GM21576 (cell line): ENCODE data around the gene HOXD1.

ENCODE experiments used
- ATAC-seq: cut with Tn5 transposase; IDR thresholded peaks from one replicate; pipeline ENCODE4 v1.9.1; 2021; ENCODE audit warnings: mild to moderate bottlenecking, moderate library complexity; ENCODE audit not compliant: unreplicated experiment

Gene HOXD1

DNA sequence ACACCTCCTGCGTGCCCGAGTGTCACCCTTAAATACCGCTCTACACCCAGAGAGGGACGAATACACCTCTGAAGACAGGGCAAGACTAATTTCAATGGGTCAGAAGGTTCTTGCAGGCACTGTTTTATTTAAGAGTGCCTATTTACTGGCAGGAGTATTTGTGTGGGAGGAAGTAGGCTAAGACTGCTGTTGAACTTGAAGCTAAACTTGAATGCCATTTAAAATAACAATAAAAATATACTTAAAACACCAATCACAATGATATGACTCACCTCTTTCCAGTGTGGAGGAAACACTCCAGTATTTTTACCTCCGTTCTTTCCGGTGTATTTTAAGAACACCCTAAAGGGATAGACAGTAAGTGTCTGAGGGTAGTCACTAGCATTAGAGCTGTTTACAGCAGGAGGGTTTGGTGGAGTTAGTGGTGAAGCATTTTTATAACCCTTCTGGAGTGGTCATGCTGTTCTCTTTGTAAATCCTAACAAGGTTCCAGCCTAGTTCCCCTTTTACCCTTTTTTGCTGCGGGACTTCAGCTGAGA lies 9.6 kb upstream of the HOXD1 start:
- no peak for ATAC-seq

DNA sequence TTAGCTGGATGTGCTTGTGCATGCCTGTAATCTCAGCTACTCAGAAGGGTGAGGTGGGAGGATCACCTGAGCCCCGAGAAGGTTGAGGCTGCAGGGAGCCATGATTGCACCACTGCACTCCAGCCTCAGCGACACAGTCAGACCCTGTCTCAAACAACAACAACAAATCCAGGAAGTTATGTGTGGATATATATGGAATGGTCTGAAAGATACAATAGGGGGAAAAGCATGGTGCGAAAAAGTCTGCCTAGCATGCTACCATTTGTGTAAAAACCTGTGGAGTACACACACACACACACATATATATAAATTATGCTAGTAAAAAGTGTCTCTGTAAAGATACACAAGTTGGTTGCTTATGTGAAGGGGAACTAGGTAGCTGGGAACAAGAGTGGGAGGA lies 6.9 kb upstream of the HOXD1 start:
- no peak for ATAC-seq

DNA sequence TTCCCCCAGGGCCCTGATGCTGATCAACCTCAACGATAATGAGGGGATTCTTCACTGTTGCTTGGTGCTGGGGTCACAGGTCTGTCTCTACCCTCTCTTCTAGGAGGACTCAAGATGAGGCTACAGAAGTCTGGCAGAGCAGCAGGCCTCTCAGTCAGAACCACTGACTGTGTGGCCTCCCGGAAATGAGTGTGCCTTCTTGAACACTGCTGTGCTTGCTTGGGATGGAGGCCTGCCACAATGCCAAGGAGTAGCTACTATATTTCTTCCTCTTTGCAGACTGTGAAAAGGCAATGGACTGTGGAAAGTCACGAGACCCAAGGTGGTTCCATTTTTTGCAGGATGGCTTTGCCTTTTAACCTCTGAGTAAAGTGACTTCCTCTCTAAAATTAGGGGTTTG lies 5.8 kb upstream of the HOXD1 start:
- ATAC-seq, result no peak

DNA sequence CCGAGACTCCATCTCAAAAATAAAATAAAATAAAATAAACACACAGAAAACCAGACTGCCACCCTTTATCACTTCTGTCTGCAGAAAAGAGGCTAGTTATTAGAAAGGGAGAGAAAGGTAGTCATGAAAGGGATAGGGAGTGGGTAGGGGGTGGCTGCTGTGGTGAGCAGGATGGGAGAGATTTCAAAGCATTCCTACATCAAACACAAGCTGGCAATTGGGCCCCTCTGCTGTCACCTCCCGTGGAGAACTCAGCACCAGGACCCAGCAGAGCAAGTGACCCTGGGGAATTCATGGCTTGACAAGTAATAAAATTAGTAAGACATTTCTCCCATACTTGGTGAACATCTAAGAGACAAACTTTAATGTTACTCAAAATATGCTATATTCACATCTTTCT lies 3.7 kb upstream of the HOXD1 start:
- no peak for ATAC-seq

DNA sequence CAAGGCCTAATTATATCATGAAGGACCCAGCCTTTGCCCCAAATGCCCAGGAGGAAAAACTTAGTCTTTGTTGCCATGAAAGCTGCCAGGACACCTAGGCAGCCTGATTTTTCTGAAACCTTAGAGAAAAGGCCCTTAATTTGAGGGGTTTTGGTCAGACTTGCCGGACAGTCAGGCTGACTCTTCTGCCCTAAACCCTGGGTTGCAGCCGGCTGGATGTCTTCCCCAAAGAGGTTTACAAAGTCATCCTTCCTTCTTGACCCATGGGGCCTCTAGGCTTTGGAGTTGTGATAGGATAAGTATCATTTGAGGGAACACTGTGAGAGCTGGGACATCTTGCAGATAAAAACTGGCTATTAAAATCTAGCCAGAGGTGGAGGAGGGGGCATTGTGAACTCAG lies 2.4 kb upstream of the HOXD1 start:
- no peak for ATAC-seq

DNA sequence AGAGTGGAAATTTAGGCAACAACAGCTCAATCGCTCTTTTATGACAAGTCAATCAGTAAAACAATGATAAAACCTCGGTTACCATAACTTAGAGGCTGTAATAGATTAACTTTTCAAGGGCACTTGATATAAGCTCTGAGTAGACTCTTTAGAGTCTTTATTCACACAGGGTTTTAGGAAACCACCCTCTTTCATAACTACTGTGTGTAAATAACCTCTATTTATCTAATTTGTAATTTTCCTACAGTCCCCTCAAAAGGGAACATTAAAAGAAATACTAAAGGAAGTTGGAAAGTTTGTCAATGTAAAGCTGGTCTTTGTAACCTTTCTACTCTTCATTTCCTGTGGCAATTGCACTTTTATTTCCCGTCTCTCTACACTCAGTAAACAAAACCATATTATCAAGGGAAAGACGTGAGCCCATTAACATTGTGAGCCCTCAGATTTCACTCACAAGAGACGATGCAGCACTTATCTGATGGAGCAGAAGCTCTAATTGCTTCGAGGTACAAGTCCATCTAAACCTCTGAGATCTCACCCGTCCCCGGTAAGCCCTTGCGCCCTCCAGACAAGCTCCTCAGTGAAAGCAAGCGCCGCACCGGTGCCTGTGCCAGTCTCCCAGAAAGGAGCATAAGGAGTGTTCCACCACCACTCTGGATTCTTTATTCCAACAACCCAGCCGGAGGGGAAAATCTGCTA lies 1.1 kb upstream of the HOXD1 start:
- ATAC-seq, result no peak

DNA sequence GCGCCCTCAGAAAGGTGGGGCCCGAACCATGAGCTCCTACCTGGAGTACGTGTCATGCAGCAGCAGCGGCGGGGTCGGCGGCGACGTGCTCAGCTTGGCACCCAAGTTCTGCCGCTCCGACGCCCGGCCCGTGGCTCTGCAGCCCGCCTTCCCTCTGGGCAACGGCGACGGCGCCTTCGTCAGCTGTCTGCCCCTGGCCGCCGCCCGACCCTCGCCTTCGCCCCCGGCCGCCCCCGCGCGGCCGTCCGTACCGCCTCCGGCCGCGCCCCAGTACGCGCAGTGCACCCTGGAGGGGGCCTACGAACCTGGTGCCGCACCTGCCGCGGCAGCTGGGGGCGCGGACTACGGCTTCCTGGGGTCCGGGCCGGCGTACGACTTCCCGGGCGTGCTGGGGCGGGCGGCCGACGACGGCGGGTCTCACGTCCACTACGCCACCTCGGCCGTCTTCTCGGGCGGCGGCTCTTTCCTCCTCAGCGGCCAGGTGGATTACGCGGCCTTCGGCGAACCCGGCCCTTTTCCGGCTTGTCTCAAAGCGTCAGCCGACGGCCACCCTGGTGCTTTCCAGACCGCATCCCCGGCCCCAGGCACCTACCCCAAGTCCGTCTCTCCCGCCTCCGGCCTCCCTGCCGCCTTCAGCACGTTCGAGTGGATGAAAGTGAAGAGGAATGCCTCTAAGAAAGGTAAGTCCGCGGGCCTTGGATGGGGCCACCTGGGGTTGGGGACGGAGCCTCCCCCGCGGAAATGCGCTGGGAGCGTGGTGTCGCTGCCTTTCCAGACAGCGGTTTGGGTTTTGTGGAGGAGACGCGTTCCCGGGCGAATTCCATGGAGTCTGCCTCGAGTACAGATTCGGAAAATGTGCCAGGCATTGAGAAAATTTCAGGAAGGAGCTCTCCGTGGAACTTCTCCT lies 559 bp downstream of the HOXD1 start:
- no peak for ATAC-seq

DNA sequence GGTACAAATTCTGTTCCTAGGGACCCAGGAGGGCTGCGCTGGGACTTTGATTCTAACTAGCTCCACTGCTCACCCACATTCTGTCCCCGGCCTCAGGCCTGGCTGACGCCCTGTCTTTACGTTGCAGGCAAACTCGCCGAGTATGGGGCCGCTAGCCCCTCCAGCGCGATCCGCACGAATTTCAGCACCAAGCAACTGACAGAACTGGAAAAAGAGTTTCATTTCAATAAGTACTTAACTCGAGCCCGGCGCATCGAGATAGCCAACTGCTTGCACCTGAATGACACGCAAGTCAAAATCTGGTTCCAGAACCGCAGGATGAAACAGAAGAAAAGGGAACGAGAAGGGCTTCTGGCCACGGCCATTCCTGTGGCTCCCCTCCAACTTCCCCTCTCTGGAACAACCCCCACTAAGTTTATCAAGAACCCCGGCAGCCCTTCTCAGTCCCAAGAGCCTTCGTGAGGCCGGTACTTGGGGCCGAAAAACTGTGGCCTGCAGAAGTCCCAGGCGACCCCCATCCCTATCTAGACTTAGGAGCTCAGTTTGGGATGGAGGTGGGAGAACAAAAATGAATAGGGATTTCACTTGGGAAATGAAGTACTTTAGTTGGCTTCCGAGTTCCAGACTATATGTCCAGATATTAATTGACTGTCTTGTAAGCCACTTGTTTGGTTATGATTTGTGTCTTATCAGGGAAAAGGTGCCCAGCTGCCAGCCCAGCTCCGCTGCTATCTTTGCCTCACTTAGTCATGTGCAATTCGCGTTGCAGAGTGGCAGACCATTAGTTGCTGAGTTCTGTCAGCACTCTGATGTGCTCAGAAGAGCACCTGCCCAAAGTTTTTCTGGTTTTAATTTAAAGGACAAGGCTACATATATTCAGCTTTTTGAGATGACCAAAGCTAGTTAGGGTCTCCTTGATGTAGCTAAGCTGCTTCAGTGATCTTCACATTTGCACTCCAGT lies 1.5 kb downstream of the HOXD1 start:
- ATAC-seq, result no peak

DNA sequence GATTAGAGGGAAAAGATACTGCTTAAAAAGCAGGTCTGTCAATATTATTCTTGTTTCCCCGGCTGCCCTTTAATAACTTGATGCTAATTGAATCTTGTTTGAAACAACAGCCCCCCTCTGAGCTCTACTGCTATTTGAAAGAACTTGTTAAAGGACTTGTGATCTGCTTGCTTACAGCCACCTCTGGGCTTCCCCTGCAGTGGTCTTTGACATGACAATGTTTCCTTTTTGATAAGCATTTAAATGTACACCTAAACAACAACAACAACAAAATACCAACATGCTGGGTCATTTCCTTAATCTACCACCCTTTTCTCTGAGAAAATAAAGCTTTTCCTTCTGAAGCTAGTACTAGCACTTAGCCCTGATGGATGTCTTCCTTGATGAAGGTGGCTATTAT lies 3.9 kb downstream of the HOXD1 start:
- no peak for ATAC-seq

DNA sequence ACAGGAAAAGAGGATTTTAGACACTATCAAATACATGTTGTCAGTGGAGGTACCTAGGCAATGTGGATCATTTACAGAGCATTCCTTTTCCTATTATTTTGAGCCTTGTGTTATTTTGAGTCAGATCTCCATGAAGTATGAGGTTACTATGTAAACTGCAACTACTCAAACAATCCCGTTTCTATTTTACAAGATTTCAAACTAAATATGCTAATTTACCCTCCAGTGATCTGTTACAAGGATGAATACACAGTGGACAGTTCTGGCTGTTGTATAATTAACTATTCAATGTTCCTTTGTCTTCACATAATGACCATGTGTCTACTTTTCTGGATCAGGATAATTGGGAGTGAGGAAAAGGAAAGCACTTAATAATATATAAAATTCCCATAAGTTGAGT lies 4.6 kb downstream of the HOXD1 start:
- ATAC-seq, result no peak

DNA sequence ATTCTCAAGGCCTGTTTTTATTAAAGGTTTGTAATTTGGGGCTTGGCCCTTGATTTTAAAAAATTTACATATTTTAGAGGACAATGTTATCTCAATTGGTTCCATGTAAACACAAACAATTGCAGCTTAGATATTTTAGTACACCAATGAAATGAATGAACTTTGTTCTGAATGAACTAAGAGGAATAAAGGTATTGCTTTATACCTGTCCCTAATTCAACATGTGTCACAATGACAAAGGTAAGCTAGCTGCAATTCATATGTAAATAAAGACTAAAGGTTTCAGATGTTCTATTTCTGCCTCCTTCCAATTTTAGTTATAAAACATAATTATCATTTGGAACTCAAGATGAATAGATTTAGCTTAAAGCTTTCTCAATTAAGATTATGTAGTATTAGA lies 11.4 kb downstream of the HOXD1 start:
- no peak for ATAC-seq

DNA sequence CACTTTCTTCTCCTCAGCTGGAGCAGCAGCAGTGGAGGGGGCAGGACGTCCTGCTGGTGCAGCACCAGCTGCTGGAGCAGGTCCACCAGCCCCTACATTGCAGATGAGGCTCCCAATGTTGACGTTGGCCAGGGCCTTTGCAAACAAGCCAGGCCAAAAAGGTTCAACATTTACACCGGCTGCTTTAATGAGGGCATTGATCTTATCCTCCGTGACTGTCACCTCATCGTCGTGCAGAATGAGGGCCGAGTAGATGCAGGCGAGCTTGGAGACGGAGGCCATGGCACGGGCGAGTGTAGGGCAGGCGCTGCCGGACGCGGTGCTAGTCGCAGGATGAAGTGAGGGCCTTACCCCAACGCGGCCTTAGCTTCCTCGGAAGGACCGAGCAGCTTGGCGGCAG lies 12.5 kb downstream of the HOXD1 start:
- ATAC-seq, result no peak

DNA sequence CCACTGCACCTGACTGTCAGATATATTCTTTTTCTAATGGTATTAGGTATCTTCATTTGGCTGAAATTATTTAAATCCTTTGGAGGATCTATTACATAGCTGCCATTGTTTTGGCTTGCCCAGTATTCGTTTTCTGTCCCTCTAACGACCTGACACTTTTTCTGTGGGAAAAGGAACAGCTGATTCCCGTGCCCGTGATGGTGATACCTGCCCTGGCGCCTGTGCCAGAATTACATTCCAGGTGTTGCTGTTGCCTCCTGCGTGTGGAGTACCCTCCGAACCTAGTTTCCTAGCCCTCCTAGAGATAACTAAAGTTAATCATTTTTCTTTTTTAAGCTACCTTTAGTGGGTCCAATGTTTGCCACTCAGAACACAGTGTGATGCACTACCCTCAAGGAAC lies 14.0 kb downstream of the HOXD1 start:
- no peak for ATAC-seq

DNA sequence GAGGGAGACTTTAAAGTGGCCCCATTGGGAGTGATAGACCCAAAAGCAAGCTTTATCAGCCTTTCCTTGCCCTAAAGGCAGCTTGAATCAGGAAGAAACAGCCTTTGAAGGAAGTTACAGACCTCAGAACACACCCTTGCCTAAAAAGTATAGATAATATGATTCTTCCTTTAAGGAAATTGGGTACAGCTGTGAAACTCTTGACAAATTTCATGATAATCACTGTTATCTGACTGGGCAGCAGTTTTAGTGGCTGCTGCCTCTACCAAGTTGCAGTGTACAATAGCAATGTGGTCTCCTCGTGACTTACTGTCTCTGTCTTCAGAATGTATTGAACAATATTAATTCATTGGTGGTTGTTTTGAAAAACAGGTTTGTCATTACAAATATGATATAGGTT lies 16.7 kb downstream of the HOXD1 start:
- ATAC-seq, result no peak

DNA sequence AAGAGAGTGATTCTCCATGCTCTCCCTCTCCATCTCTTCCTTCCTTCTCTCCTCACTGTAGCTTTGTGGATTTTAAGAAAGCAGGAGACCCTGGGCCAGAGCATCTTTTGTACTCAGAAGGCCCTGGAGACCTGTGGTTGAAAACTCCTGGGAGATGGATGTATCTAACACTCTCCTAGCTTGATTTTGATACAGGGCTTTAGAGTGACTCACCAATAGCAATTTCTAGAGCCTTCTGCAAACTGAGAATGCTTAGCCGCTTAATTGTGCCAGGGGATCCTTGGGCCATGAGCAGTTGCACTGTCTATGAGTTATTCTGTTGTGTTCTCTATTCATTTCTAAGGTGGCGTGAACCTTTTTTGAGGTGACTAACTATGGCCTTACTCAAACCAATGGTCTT lies 17.7 kb downstream of the HOXD1 start:
- no peak for ATAC-seq

DNA sequence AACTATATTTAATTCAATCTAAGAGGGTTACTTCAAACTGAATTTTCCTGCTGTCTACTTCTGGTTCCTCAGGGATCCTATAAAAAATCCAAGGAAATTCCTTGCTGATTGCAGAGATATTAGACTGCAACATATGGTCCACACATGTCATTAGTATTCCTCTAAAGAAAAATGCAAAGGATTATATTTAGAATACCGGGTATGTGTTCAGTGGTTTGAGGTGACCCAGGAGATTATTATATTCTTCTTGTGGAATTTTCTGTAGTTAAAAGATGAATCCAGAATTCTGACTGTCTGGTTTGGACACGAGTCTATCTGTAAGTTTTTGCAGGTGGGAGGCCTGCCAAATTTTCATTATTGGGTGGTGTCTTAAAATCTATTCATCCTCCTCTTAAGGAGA lies 18.2 kb downstream of the HOXD1 start:
- no peak for ATAC-seq

DNA sequence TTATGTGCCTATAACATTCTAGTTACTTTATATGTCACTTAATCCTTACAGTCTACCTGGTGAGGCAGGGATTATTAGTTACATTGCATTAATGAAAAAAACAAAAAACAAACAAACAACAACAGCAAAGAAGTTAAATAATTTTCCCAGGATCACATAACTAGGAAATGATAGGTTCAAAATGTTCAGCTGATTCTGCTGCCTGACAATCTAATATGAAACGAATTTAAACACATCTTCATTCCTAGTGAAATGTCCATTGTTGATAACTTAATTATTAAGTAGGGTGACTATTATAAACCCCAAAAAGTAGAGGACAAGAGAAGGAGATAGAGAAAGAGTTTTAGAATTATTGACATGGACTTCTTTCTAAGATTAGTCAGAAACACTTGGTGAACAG lies 22.6 kb downstream of the HOXD1 start:
- ATAC-seq, result no peak

DNA sequence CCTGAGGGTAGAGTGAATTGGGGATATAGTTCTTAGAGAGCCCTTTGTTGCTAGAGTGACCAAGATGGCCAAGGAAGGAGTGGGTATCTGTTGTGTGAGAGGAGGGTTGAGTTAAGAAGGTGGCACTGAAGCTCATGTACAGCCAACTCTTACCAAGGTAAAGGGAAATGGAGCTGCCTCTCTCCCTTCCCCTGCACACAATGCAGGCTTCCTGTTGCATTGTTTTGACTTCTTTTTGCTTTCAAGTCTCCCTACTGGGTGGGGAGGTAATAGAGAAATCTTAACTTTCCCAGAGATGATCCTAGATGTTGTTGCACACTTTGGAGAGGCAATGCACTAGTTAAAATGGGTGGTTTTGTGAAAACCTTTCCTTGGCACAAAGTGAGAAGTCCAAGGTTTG lies 23.8 kb downstream of the HOXD1 start:
- no peak for ATAC-seq

DNA sequence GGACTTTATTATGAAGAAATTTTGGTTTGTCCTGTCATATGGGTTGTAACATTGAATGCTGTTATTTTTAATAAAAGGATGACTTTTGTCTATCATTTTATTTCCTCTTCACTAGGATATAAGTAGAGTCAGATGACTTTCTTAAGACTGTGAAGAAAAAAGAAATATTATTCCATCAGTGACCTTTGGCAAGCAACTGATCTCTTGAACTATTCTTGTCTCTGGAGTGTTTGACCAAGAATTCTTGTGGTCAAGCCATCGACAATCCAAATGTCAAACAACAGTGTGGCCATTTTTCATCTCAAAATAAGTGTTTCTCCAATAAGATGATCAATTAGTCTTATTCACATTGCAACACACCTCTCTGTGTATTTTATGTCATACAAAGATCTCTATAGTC lies 24.9 kb downstream of the HOXD1 start:
- no peak for ATAC-seq

DNA sequence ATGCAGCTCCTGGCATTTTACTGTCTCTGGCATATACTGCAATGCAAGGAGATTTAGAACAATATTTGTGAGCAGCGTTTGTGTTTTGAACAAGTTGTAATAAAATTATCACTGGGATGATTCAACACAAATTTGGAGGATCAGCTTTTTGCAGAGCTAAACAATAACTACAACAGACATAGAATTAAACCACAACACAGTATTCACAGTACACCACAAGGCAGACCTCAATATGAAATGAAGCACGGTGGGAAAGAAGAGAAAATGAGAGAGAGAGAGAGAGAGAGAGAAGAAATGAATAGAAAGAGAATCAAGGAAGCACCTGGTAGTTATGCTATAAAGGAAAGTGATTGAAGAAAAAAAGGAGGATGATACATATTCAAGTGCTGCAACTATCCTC lies 39.4 kb downstream of the HOXD1 start:
- no peak for ATAC-seq

DNA sequence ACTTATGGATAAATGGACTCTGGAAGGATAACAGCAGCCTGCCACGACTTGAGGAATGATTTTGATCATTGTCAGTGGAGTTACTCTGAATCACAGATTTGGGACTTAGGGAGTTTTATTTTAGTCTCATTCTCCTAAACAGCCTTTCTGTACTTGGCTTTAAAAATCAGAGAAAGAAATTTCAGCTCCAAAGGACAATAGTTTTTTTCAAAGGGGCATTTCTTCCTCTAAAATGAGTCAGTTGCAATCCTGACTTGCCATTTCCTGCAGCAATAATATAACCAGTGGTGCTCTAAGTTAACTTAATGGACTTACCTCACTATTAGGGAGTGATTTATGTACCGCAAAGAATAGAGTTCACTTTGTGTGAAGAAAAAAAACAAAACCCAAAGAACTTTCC lies 45.7 kb downstream of the HOXD1 start:
- ATAC-seq, result no peak
